ENCODE results near the gene SLC12A8.

The SLC12A8 gene

GRCh38 chr3:125141596-125142419 is 70.7 kb downstream of the SLC12A8 start:
- no peak for DNase-seq (ENCODE audit: low read depth)
- TF ChIP-seq CTCF (IDR thresholded peaks at IDR 0.05; ENCODE audit: control insufficient read depth, extremely low read depth, insufficient read depth) = no peak
- H3K4me3 ChIP-seq (ENCODE audit: low read depth, low read length) = no peak overlapping the region

GRCh38 chr3:125140818-125141595 is 71.5 kb downstream of the SLC12A8 start:
- DNase-seq (ENCODE audit: low read depth) = no peak
- TF ChIP-seq CTCF (IDR thresholded peaks at IDR 0.05; ENCODE audit: control insufficient read depth, extremely low read depth, insufficient read depth) = no peak
- no peak overlapping the region for H3K4me3 ChIP-seq (ENCODE audit: low read depth, low read length)

- no peak for DNase-seq (ENCODE audit: low read depth)
- no peak for TF ChIP-seq CTCF (IDR thresholded peaks at IDR 0.05; ENCODE audit: control insufficient read depth, extremely low read depth, insufficient read depth)
- H3K4me3 ChIP-seq (ENCODE audit: low read depth, low read length) = no peak overlapping the region
These were observed 72.3 kb downstream of the SLC12A8 start for GRCh38 chr3:125140011-125140817.

- no peak for DNase-seq (ENCODE audit: low read depth)
- no peak for TF ChIP-seq CTCF (IDR thresholded peaks at IDR 0.05; ENCODE audit: control insufficient read depth, extremely low read depth, insufficient read depth)
- no peak overlapping the region for H3K4me3 ChIP-seq (ENCODE audit: low read depth, low read length)
These were observed 73.2 kb downstream of the SLC12A8 start for GRCh38 chr3:125139386-125139785.

GRCh38 chr3:125137358-125138033 is 75.1 kb downstream of the SLC12A8 start:
- no peak for DNase-seq (ENCODE audit: low read depth)
- no peak overlapping the region for H3K4me3 ChIP-seq (ENCODE audit: low read depth, low read length)
- no peak for TF ChIP-seq CTCF (IDR thresholded peaks at IDR 0.05; ENCODE audit: control insufficient read depth, extremely low read depth, insufficient read depth)

- H3K4me3 ChIP-seq (ENCODE audit: low read depth, low read length) = no peak overlapping the region
- TF ChIP-seq CTCF (IDR thresholded peaks at IDR 0.05; ENCODE audit: control insufficient read depth, extremely low read depth, insufficient read depth) = no peak
- no peak for DNase-seq (ENCODE audit: low read depth)
These were observed 75.6 kb downstream of the SLC12A8 start for GRCh38 chr3:125136966-125137357.
